Activated naive CD4-positive, alpha-beta T cell treated with anti-CD3 and anti-CD28 coated beads, Interleukin-2, amount 50 U/mL, for 16 hours (primary cell): ENCODE measurements around the gene EP400.
"Not testable (repeated sequence)": the region's sequence is repeated elsewhere in the genome, so short reads cannot be mapped to it uniquely, and the experiment has no call there.

Experiments used
- DNase-seq: peaks from one replicate; pipeline ENCODE4 v3.0.0-alpha.2; 2020

EP400 gene

DNA sequence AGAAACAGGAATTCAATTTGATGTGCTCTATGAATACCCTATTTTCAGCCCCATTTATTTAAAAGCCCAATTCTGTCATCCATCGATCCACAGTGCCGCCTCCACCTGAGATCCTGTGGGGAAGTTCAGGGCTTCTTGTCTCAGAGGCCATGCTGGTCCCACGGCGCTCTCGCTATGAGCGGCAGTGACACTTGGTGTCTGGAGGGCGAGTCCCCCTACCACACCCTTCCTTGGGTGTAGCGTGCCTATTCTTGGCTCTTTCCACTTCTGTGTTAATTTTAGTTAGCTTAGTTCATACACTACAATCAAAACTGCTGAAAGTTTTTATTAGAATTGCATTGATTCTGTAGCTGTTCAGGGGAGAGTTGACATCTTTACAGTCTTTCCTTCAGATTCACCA, 120.6 kb downstream of the EP400 start:
- no peak for DNase-seq

DNA sequence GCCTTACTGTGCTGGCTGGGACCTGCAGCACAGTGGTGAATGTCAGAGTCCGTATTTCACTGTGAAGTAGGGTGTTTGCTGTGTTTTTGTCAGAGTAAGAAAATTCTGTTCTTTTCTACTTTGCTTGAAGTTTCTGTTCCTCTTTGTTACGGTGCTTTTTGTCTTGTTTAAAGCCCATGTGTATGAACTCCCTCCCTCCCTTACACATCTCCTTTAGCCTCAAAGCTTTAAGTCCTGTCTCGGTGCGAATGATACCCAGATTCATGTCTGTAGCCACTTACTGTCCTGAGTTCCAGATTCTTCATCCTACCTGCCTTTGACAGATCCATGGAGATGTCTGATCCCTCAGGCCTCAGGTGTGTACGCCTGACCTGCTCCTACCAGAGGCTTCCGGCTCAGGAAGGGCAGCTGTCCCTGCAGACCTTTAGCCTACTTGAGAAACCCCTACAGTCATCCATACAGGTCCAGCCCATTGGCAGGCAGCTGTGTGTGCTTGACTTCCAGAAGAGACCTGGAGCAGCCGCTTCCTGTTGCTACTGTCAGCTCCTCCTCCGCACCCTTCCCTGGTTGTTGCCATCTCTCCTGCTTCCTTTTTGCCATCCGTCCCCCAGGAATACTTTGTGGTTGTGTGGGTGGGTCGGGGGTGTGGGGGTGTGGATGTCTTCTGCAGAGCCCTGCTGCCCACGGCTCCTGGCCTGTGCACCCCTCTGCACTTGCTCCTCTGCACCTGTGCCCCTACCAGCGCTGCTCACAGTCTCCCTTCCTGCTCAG, 121.5 kb downstream of the EP400 start:
- no peak for DNase-seq

DNA sequence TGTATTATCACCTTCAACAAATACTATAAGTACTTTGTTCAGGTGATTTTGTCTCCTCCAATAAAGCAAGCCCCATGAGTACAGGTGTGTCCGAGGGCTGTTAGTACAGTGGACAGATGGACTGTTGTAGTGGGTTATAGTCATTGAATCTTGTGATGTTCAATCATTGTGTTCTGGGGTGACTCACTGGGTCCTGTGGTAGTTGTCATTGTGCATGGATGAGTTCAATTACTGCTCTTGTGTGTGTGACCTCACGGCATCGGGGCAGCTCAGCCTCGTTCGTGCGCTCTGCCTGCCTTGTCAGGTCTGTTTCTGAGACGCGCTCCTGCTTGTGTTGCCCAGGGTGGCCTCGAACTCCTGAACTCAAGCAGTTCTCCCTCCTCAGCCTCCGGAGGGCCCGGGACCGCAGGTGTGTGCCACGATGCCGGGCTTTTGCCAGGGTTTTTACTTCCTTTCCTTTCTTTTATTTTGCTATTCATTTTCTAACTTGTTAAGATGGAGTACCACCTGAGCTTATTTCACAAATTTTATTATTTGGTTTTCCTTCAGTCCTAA, 122.2 kb downstream of the EP400 start:
- no peak for DNase-seq

DNA sequence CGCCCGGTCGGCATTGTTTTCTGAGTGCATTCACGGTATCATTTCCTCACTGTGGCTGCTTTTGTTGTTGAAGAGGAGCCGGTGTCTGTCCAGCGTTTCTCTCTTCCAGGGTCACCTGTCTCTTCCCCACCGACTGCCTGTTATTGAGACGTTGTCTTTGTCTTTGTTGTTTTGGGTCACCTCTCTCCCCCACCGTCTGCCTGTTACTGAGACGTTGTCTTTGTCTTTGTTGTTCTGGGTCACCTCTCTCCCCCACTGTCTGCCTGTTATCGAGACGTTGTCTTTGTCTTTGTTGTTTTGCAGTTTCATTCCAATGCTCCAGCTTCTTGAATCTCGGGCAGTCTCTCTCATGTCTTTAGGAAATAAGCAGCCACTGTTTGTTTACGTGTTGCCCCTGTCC, 124.5 kb downstream of the EP400 start:
- DNase-seq, result no peak

DNA sequence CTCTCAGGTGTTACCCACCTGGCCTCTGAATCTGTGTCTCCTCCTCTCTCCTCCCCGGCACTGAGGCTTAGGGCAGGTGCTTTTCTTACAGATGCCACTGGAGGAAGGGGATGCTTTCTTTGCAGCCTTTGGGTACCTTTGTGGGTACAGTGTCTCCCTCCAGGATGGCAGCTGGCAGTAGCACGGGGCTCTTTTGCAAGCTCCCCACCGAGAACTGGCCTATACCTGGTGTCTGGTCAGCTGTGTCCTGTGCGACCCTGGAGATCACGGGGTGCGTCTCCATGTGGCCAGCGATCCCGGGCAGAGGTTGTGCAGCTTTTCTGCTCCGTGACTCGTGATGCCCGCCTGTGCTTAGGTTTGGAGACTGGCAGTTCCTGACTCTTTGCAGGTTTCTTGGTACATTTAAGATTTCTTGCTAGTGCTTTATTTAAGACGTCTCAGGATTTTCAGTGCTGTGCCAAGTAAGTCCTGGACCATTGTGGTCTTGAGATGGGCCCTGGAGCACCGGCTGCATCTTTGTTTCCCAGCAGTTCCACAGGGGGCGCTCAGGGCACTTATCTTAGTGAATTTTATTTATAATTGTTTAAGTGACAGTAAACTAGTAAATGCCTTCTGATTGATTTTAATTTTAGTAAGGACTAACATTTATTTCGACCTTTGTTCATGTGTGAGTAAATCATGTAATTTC, 125.4 kb downstream of the EP400 start:
- no peak for DNase-seq

DNA sequence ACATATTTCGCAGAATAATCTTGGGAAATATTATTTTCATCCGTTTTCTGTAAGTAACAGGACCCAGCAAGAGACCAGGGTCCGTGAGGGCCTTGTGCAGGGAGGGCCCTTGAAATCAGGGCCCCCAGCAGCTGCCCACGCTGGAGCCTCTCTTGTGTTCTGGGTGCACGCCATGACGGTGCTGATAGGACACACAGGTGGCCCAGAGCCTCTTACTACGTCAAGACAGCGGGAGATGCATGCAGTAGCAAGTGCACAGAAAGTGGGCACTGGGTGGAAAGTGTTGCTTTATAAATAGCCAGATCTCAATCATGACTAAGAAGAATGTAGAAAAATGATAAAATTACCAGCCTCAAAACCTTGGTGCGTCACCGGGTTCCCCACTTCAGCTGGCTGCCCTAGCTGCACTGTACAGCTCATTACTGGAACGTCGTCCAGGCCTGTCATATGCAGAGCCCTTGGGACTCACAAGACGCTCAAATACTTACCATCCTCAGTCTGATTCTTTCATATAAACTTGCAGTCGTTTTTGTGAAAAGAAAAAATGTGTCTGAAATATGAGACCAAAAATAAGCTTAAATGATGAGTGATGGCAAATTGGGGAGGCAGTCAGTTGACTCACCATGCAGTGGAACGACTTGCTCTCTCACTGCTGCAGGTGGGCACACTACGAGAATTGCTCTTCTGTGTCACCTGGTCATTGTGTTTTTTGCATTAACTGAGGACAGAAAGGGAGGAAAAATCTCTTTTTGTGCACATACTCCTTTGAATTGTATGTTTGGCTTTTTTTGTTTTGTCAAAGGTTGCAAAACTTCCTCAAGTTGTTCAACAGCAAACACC, 126.2 kb downstream of the EP400 start:
- no peak for DNase-seq

DNA sequence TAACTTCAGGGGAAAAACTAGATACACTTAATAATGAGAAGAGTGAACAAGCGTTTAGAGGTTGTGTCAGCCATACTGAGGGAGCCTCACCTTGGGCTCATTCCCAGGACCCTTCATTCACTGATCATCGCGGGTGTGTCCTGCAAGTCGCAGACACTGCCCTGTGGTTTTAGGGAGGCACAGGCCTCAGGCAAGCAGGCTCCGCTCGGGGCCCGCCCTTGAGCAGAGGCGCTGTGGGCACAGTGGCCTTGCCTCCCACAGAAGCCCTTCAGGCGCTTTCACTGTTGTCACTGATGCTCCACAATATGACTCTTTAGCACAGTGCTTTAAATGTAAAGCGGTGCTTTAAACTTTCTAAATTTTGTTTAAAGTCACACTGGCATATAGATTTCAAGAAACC, 127.0 kb downstream of the EP400 start:
- DNase-seq, result no peak

DNA sequence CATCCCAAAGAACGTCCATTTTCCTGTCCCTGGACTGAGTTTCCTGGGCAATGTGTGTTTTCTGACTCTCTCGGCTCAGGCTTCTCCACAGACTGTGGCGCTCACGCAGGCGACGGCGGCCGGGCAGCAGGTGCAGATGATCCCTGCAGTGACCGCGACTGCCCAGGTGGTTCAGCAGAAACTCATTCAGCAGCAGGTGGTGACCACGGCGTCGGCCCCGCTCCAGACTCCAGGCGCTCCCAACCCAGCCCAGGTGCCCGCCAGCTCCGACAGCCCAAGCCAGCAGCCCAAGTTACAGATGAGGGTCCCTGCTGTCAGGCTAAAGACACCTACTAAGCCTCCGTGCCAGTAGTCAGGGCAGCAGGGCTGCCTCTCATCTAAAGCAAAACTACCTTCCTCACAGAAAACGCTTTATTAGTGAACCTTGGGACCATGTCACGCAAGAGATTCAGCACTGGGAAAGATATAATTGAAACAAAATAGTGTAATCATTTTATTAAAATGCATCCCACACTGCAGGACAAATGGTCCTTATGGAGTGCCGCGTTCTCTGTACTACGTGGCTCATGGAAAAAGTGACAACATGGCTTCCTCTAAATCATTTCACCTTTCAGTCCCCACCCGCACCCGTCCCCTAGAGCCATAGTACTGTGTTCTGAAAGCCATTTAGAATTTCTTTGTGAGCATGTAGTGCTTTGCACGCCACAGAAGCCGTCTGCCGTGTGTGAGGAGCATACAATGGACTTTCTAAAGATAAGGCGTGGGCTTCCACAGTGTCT, 127.8 kb downstream of the EP400 start:
- no peak for DNase-seq

DNA sequence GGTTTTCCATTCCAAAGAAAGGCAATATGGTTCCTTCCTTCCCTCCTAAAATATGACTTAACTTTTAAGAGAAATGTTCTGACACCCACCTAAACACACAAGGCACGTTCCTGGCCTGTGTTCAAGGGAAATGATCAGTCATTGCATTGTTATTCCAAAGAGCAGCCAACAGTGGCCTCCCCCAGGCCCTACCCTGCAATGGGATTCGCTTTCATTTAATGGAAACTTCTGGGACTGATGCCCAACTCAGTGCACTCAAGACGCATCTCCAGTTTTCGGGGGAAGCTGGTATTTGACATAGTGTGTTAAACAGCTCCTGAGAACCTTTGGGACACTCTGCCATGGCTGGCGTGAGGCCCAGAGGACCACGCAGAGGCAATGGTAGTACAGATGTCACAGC, 128.4 kb downstream of the EP400 start:
- no peak for DNase-seq

DNA sequence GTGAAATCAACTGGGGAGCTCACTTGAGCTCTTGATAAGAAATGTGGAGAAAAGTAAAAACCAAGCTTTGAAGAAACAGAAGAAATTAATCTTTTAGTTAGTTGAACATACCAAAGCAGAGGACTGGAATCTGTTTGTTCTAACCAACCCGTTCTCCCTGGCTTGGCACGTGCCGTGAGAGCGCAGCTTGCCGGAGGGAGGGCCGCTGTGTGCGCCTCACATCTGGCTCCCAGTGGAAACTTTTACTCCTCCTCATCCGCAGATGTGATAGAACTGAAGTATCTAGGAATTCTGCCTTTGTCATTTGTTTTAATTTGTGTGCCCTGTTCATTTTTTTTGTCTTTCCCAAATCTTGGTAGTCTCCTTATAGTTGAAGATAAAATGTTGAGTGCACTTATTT, 129.5 kb downstream of the EP400 start:
- DNase-seq, result no peak

DNA sequence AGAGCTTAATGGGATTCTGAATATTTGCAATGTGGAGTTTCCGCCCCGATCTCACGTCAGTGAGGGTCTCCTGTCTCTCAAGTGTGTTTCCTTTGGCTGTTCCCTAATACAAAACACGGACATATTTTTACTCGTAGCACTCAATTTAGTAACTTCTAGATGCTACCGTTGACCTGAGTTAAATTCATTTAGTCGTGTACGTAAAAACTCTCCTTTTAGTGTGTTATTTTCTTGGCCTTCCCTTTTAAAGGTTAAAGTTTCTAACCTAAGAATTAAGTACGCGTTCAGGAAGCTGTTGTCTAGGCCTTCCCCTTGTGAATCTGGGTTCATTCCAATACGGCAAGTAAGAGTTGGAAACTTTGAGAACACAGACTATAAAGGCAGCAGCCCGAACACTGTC, 130.0 kb downstream of the EP400 start:
- DNase-seq, result no peak

DNA sequence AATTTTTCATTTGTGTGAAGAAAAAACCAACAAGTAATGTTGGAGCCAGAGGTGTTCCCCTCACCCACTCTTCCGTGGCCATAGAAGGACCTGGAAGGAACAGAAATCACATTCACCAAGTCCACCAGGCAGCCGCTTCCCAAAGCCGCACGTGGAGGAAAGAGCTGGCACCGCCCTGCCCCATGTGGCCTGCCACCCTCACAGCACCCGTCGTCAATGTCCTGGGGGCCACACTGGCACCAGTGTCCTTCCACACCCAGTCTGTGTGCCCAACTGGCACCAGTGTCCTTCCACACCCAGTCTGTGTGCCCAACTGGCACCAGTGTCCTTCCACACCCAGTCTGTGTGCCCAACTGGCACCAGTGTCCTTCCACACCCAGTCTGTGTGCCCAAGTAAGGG, 130.8 kb downstream of the EP400 start:
- DNase-seq, result not testable (repeated sequence)

DNA sequence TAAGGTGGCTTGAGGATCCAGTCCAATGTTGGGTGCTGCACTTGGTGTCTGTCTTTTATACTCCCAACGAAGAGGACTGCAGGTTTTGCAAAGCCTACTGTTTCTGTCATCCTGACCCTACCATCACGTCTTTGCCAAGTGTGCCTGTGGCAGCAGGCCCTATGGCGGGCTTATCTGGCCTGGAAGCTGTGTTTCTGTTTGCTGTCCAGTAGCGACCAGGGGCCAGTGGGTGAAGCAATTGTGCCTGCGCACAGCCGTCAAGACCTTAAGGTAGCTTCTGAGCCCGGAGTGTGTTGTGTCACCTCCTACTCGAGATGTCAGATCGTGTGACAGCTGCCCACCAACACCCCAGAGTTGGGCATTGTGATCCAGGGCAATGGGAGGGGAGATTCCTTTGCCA, 131.7 kb downstream of the EP400 start:
- DNase-seq, result no peak

DNA sequence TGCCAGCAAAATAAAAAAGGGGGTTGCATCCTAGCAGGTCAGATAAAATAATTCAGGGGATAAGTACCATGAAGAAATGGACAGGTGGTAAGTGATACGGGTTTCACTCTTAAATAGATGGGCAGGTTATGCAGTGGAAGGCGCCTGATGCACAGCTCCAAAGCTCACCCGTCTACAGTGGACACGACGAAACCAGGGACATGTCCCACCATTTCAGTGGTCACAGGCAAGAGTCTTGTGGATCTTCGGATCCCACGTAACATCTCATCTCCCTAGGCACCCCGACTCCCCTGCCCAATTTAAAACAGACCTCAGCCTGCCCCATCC, 133.8 kb downstream of the EP400 start:
- no peak for DNase-seq

DNA sequence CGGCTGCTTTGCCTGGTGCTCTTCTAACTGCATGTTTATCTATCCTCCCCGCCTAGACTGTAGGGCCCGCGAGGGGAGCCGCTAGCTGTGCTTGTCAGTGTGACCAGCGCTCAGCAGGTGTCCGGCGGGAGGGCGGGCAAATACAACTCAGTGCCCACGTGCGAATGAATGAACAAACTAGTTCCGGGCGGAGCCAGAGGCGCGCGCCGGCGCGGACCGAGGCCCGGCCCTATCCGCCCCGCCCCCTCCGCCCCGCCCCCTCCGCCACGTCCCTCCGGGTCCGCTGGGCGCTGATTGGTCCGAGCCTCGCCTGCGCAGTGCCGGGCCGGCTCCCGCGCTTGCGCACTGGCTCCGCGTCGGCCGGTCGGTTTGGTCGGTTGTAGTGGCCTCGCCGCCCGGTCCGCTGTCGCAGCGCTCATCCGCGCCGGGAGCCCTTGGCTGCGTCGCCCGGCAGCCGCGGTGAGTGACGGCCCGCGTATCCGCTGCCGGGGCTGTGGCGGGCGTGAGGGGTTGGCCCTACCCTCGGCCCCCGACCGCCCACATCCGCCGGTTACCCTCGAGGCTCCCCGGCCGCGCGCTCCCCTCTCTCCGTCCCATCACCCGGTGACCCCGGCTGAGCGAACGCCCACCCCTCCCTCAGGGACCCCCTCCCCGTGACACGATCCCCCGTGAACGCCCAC, 134.3 kb downstream of the EP400 start:
- peak; percentile 88 for DNase-seq

DNA sequence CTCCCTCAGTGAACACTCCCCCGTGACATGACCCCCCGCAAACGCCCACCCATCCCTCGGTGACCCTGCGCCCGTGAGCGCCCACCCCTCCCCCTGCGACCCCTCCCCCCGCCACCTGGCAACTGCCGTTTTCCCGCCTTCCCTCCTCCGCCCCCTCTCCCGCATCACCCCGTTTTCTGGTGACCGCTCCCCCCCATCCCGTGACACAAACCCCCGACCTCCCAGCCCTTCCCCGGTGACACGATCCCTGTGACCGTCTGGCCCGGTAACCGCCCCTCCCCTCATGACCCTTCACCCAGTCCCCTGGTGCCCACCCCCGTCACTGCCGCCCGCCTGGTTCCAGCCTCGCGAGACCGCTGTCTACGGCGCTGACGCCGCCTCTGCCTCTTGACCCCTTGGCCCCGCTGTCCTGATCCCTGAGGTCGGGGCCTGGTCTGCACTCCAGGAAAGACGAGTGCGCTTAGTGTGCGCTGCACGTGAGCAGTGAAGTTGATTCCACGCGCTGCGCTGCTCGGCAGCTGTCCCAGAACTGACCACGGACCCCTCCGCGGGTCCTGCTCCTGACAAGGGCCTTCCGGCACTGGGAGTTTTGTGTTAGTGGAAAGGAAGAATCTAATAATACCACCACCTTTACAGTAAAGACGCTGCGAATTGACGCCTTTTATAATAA, 135.0 kb downstream of the EP400 start:
- DNase-seq, result peak; percentile 48

DNA sequence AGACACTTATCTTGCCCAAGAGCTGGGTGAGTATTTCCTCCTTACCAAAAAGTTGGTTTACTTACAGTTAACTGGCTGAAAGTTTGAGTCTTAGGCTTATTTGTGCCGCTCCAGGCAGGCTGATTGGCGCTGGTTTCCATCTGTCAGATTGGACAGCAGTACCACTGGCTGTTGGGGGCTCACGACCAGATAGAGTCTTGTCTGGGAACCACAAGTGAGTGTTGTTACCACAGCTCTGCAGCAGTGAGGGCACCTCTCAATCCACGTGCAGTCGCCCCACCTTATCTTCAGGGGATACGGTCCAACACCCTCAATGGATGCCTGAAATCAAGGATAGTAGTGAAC, 135.5 kb downstream of the EP400 start:
- DNase-seq, result no peak

DNA sequence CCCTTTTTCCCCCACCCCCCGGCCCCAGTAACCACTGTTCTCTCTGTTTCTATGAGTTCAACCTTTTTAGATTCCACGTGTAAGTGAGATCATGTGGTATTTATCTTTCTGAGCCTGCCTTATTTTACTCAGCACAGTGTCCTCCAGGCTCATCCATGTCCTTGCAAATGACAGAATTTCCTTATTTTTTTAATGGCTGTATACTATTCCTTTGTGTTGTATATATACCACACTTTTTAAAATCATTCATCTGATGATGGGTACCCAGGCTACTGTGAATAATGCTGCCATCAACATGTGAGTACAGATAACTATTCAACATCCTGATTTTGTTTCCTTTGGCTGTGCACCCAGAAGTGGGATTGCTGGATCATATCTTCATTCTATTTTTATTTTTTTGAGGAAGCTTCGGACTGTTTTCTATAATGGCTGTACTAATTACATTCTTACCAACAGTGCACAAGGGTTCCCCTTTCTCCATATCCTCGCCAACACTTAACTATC, 139.7 kb downstream of the EP400 start:
- DNase-seq, result no peak

DNA sequence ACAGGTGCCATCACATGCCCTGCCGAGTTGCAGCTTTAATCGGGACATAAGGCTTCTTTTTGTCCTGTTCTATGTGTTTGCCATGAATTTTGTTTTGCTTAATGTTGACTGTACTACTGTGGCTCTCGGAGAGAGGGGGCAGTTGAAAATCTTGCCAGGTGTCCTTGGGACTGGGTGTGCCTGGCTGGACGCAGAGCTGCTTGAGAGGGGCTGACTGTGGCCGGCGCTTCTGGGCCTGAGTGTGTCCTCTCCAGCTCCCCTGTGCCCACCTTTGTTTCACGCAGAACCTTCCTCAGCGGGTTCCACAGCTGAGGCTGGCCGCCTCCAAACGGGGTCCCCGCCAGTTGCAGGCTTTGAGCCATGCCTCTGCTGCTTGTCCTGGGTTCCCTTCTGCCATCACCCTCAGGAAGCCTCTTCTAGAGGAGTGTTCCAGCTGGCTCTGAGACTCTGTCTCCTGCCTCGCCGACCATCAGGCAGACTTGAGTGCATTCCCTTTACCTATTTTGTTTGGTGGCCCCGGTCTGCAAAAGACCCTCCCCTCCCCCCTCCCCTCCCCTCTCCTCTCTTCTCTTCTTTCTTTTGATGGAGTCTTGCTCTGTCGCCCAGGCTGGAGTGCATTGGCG, 144.6 kb downstream of the EP400 start:
- no peak for DNase-seq

DNA sequence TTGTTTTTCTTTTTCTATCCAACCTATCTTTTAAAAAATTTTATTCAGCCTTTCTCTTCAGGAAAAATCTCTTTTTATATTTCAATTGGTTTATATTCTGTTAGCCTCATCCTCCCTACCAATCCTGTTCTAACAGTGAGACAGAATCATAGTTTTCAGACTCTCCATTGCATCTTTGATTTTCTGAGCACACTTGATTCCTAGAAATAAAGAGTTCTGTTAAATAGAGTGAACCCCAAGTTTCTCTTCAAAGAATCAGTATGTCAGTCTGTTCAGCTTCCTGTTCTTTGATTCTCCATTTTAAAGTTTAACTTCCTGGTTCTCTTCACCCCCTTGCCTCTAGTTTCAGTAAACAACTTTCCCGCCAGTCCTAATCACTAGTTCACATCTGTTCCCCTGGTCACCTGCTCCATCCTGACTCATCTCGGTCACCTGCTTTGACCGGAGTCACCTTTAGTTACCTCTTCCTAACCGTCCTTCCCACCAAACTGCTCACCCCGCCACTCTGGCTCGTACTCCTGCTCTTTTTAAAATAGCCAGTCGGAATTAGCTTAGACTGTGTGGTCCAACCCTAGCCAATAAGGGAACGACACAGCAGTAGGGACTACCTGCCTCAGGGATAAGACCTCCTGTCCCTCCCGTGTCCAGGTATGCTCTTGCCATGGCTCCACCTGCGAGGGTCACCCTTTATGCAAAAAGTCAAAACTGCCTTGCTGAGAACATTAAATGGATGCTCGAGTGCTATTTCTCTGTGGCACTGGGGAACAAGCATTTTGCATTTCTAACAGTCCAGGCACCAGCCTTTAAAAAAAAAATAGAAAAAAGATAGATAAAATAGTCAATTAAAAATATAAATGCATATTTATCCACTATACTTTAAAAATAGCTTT, 146.0 kb downstream of the EP400 start:
- no peak for DNase-seq
